CD4-positive, alpha-beta T cell treated with Interferon alpha-2 for 1 hour (primary cell): ENCODE results near the gene PDE6C.
"Not testable (repeated sequence)": the region's sequence is repeated elsewhere in the genome, so short reads cannot be mapped to it uniquely, and the experiment has no call there.

Experiments used
- DNase-seq, 2 donors: peaks; one replicate each; pipeline ENCODE4 v3.0.0-alpha.2; 2020 to 2022

The PDE6C gene

GRCh38 chr10:93652857-93653256, 40.5 kb downstream of the PDE6C start:
- DNase-seq, result no peak

GRCh38 chr10:93654201-93654600, 41.9 kb downstream of the PDE6C start:
- no peak for DNase-seq

GRCh38 chr10:93656155-93656554, 43.8 kb downstream of the PDE6C start:
- DNase-seq, result no peak

- no peak for DNase-seq
Observed at GRCh38 chr10:93657757-93658156, 45.4 kb downstream of the PDE6C start.

- no peak for DNase-seq
Observed at GRCh38 chr10:93666030-93666429, 53.7 kb downstream of the PDE6C start.

GRCh38 chr10:93667795-93668194, 55.5 kb downstream of the PDE6C start:
- no peak for DNase-seq

GRCh38 chr10:93670372-93670771, 58.0 kb downstream of the PDE6C start:
- no peak for DNase-seq

- DNase-seq, result no peak
Observed at GRCh38 chr10:93671042-93671441, 58.7 kb downstream of the PDE6C start.

- no peak for DNase-seq
Observed at GRCh38 chr10:93672022-93672678, 59.8 kb downstream of the PDE6C start.

- no peak for DNase-seq
Observed at GRCh38 chr10:93672890-93673289, 60.6 kb downstream of the PDE6C start.

GRCh38 chr10:93673791-93674190, 61.5 kb downstream of the PDE6C start:
- DNase-seq, result no peak

- no peak for DNase-seq
Observed at GRCh38 chr10:93678386-93678785, 66.0 kb downstream of the PDE6C start.

GRCh38 chr10:93678805-93679587, 66.7 kb downstream of the PDE6C start:
- DNase-seq, result no peak

GRCh38 chr10:93680412-93681047, 68.2 kb downstream of the PDE6C start:
- peak in 1 of 2 donors; percentile 20 for DNase-seq

- DNase-seq, result no peak
Observed at GRCh38 chr10:93687737-93688136, 75.4 kb downstream of the PDE6C start.

- no peak for DNase-seq
Observed at GRCh38 chr10:93695740-93696139, 83.4 kb downstream of the PDE6C start.

- DNase-seq, result not testable (repeated sequence)
Observed at GRCh38 chr10:93696582-93696981, 84.2 kb downstream of the PDE6C start.

GRCh38 chr10:93697207-93697606, 84.9 kb downstream of the PDE6C start:
- DNase-seq, result no peak

GRCh38 chr10:93701866-93702209, 89.5 kb downstream of the PDE6C start:
- DNase-seq, result no peak

- DNase-seq, result peak; percentile 86 to 92
Observed at GRCh38 chr10:93702210-93703001, 90.1 kb downstream of the PDE6C start, which contains the start of gene FRA10AC1. Gene FRA10AC1 (minus strand): TSS chr10:93702592. CDS start chr10:93700106, 2,486 bp downstream.

GRCh38 chr10:93703066-93703465, 90.7 kb downstream of the PDE6C start:
- DNase-seq, result peak in 1 of 2 donors; percentile 16

GRCh38 chr10:93703841-93704240, 91.5 kb downstream of the PDE6C start:
- DNase-seq, result no peak

- no peak for DNase-seq
Observed at GRCh38 chr10:93704451-93704850, 92.1 kb downstream of the PDE6C start.
